Measurements from ENCODE around the gene SH2D3A.

The SH2D3A gene

GRCh38 chr19:6754653-6755463, 12.4 kb downstream of the SH2D3A start:
- H3K36me3 ChIP-seq: no peaks in the 10 kb centered on the region
- no peak overlapping the region for H3K27ac ChIP-seq
- H3K4me1 ChIP-seq (ENCODE audit: control insufficient read depth in 1 of 2, insufficient read depth in 1 of 2, low read depth in 1 of 2, low read length in 1 of 2): peaks cover 10 to 13% of the 10 kb centered on the region in 2 experiments

GRCh38 chr19:6754136-6754535, 13.1 kb downstream of the SH2D3A start:
- Histone ChIP-seq H3K4me3 (ENCODE audit: low read depth in 1 of 2, low read length in 1 of 2) (peak overlapping the region in 1 of 2 experiments; percentile 60), H3K36me3 (no peaks in the 10 kb centered on the region), H3K9me3 (no peaks in the 10 kb centered on the region), H3K27ac (no peak overlapping the region), H3K4me1 (ENCODE audit: control insufficient read depth in 1 of 2, insufficient read depth in 1 of 2, low read depth in 1 of 2, low read length in 1 of 2) (peaks cover 10 to 13% of the 10 kb centered on the region in 2 experiments), H3K27me3 (peaks cover 16% of the 10 kb centered on the region)
- TF ChIP-seq CTCF (IDR thresholded peaks at IDR 0.05): no peak

More at GRCh38 chr19:6754653-6755463, 12.4 kb downstream of the SH2D3A start:
- no peaks in the 10 kb centered on the region for H3K9me3 ChIP-seq
- H3K27me3 ChIP-seq: peaks cover 9% of the 10 kb centered on the region
- H3K4me3 ChIP-seq (ENCODE audit: low read depth in 1 of 2, low read length in 1 of 2): no peak overlapping the region
- no peak for TF ChIP-seq CTCF (IDR thresholded peaks at IDR 0.05)

- H3K4me3 ChIP-seq (ENCODE audit: low read depth in 1 of 2, low read length in 1 of 2): peak overlapping the region; percentile 51 to 60
- H3K27ac ChIP-seq: peak overlapping the region; percentile 63
- H3K4me1 ChIP-seq (ENCODE audit: control insufficient read depth in 1 of 2, insufficient read depth in 1 of 2, low read depth in 1 of 2, low read length in 1 of 2): peaks cover 10 to 13% of the 10 kb centered on the region in 2 experiments
- no peaks in the 10 kb centered on the region for H3K9me3 ChIP-seq
- TF ChIP-seq CTCF (IDR thresholded peaks at IDR 0.05): peak; percentile 82
- peaks cover 23% of the 10 kb centered on the region for H3K27me3 ChIP-seq
- H3K36me3 ChIP-seq: no peaks in the 10 kb centered on the region
Observed at GRCh38 chr19:6753178-6754031, 13.8 kb downstream of the SH2D3A start.

- peaks cover 24% of the 10 kb centered on the region for H3K27me3 ChIP-seq
- no peak for TF ChIP-seq CTCF (IDR thresholded peaks at IDR 0.05)
- peaks cover 10 to 13% of the 10 kb centered on the region in 2 experiments for H3K4me1 ChIP-seq (ENCODE audit: control insufficient read depth in 1 of 2, insufficient read depth in 1 of 2, low read depth in 1 of 2, low read length in 1 of 2)
- H3K27ac ChIP-seq: no peak overlapping the region
- H3K4me3 ChIP-seq (ENCODE audit: low read depth in 1 of 2, low read length in 1 of 2): no peak overlapping the region
- H3K36me3 ChIP-seq: no peaks in the 10 kb centered on the region
- no peaks in the 10 kb centered on the region for H3K9me3 ChIP-seq
Observed at GRCh38 chr19:6752256-6753177, 14.7 kb downstream of the SH2D3A start.

GRCh38 chr19:6751189-6751588, 16.0 kb downstream of the SH2D3A start:
- H3K4me3 ChIP-seq (ENCODE audit: low read depth in 1 of 2, low read length in 1 of 2): no peak overlapping the region
- no peak overlapping the region for H3K27ac ChIP-seq
- H3K36me3 ChIP-seq: no peaks in the 10 kb centered on the region
- TF ChIP-seq CTCF (IDR thresholded peaks at IDR 0.05): no peak
- no peaks in the 10 kb centered on the region for H3K9me3 ChIP-seq
- peaks cover 24% of the 10 kb centered on the region for H3K27me3 ChIP-seq
- H3K4me1 ChIP-seq (ENCODE audit: control insufficient read depth in 1 of 2, insufficient read depth in 1 of 2, low read depth in 1 of 2, low read length in 1 of 2): peaks cover 10 to 13% of the 10 kb centered on the region in 2 experiments

Data from neutrophil (primary cell).